Measurements from ENCODE around the gene MTHFD2L.

- TF ChIP-seq TAF1 (IDR thresholded peaks at IDR 0.05; ENCODE audit: borderline replicate concordance, low read depth, low read length) (no peak), POLR2A (IDR thresholded peaks at IDR 0.05; ENCODE audit: low read depth, low read length) (no peak), POLR2AphosphoS5 (IDR thresholded peaks at IDR 0.05; ENCODE audit: low read depth, low read length) (no peak)
These were observed 86.1 kb downstream of the MTHFD2L start for GRCh38 chr4:74244049-74244448.

All from GM12892 (cell line).